Measurements from ENCODE around the gene KCNMA1.

DNA sequence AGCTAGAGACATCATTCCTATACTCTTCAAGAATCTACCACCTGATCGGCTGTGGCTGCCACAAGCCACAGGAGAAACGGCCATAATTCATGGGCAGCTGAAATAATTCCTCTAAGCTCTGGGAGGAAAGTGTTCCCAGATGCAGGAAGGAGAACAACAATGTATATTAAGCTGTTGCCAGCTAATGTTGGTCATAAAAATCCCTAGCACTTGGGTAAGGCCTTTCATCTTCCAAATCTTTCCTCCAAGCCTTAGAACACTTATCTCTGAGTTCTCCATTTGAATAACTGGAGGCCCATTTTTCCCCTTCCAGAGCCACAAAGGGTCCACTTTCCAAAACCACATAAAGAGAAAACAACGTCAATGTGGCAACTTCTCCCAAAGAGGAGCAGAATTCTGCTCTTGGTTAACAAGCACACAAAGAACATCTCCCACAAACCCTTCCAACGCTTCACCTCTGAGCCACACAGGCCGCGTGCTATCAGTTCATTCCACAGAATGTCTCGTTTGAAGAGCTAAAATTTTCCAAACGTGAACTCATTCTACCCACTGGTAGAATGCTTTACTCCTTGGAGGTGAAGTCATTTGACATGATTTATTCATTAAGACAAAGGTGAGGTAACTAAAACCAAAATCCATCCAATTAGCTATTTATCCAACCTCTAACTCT is 11.2 kb downstream of the KCNMA1 start:
- TF ChIP-seq, protein P1, sequence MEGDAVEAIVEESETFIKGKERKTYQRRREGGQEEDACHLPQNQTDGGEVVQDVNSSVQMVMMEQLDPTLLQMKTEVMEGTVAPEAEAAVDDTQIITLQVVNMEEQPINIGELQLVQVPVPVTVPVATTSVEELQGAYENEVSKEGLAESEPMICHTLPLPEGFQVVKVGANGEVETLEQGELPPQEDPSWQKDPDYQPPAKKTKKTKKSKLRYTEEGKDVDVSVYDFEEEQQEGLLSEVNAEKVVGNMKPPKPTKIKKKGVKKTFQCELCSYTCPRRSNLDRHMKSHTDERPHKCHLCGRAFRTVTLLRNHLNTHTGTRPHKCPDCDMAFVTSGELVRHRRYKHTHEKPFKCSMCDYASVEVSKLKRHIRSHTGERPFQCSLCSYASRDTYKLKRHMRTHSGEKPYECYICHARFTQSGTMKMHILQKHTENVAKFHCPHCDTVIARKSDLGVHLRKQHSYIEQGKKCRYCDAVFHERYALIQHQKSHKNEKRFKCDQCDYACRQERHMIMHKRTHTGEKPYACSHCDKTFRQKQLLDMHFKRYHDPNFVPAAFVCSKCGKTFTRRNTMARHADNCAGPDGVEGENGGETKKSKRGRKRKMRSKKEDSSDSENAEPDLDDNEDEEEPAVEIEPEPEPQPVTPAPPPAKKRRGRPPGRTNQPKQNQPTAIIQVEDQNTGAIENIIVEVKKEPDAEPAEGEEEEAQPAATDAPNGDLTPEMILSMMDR (IDR thresholded peaks at IDR 0.05): no peak
- TF ChIP-seq POLR2A (IDR thresholded peaks at IDR 0.05): no peak
